Measurements from ENCODE around the gene NT5DC4.
"Not testable (repeated sequence)": the region's sequence is repeated elsewhere in the genome, so short reads cannot be mapped to it uniquely, and the experiment has no call there.

NT5DC4 gene

DNA sequence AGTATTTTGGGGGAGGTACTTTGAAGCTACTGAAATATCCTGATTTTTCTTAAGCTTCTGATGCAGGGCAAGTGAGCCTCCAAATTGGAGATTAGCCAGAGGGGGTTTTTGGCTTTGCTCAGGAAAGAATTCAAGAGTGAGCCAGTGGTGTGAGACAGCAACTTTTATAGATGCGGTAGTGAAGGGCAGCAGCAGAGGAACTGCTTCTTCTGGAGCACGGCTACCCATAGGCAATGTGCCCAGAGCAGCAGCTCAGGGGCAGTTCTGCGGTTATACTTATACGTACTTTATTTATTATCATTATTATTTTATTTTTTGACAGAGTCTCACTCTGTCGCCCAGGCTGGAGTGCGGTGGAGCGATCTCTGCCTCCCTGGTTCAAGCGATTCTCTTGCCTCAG is 19.8 kb upstream of the NT5DC4 start:
- no peak for DNase-seq

DNA sequence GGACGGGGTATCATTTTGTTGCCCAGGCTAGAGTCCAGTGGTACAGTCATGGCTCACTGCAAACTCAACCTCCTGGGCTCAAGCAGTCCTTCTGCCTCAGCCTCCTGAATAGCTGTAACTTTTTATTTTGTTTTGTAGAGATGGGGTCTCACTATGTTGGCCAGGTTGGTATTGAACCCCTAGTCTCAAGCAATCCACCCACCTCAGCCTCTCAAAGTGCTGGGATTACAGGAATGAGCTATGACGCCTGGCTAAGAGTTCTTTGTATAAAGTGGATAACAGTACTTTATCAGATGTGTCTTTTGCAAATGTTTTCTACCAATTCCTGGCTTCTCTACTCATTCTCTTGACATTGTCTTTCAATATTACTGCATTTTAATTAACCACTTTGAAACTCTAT is 17.1 kb upstream of the NT5DC4 start:
- no peak for DNase-seq

DNA sequence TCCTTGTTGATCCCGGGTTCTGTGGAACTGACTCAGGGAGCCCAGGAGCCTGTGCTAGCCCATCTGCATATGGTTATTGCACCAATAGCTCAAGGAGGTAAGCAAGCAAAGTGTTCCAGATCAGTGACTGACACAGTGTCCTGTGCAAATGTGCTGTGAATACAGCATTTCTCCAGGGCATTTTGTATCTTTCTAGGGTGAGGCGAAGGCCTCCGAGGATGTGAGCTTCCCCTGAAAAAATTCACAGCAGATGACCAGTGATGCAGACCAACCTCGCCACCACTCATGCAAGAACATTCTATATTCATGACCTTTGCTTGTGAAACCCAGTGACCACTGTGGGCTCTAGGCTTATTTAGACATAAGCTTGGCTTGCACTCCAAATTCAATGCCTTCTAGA is 15.2 kb upstream of the NT5DC4 start:
- no peak for DNase-seq

DNA sequence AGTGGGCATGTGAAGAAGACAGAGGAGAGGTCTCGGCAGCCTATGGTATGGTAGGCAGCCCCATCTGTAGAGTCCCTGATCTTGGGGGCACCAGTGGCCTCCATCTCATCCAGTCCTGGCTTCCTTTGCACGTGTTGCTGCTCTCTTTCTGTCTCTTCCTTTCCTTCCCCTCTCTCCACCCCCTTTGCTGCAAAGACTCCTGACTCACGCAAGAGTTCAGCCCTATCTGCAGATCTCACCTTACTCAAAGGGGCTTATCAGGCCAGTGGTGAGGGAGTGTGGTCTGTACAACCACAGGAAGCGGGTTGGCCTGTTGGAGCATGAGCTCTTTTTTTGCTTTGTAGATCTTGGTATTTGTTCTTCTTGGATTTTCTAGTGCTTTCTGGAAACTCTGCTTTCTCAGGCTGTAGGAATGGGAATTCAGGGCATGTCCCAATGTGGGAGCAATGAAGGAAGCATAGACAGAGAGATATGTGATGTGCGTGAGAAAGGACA is 14.6 kb upstream of the NT5DC4 start:
- DNase-seq, result peak; percentile 68

DNA sequence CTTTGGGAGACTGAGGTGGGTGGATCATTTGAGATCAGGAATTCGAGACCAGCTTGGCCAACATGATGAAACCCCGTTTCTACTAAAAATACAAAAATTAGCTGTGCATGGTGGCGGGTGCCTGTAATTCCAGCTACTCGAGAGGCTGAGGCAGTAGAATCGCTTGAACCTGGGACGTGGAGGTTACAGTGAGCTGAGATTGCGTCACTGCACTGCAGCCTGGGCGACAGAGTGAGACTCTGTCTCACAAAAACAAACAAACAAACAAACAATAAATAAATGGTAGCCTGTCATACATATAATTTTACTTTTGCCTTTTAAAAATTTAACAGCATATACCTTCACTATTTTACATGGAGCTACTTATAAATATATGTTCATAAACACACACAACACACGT is 13.9 kb upstream of the NT5DC4 start:
- not testable (repeated sequence) for DNase-seq

DNA sequence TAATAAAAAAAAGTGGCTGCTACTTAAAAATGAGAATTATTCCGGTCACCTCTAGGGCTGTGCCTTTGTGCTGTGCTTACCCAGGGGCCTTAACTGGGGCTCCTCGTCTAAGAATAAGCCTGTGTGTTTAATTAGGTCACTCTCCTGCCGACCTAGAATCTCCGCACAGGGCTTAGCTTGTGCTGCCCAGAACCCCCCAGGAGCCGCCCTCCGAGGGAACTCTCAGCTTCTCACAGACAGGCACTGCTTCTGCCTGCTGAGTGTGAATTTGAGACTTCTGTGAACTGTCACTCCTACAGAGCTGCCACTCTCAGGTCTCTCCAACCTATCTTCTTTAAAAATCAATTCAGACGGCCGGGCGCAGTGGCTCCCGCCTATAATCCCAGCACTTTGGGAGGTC is 11.9 kb upstream of the NT5DC4 start:
- DNase-seq, result no peak

DNA sequence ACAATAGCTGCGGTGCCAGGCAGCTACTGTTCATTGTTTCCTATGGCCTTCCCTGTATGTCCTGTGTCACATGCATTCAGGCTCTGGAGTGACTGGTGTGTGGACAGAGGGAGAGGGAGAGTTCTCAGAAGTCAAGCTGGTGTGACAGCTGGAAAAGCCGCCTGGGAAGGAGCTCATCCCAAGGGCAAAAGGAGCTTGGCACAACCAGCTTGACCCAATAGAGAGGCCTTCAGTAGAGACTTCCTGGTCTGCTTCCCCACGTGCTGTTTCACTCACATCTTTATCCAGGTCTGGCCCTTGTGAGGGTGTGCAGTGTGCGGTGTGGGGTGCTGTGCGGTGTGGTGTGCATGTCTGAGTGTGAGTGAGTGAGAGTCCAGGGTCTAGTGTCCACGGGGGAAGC is 11.1 kb upstream of the NT5DC4 start:
- no peak for DNase-seq

DNA sequence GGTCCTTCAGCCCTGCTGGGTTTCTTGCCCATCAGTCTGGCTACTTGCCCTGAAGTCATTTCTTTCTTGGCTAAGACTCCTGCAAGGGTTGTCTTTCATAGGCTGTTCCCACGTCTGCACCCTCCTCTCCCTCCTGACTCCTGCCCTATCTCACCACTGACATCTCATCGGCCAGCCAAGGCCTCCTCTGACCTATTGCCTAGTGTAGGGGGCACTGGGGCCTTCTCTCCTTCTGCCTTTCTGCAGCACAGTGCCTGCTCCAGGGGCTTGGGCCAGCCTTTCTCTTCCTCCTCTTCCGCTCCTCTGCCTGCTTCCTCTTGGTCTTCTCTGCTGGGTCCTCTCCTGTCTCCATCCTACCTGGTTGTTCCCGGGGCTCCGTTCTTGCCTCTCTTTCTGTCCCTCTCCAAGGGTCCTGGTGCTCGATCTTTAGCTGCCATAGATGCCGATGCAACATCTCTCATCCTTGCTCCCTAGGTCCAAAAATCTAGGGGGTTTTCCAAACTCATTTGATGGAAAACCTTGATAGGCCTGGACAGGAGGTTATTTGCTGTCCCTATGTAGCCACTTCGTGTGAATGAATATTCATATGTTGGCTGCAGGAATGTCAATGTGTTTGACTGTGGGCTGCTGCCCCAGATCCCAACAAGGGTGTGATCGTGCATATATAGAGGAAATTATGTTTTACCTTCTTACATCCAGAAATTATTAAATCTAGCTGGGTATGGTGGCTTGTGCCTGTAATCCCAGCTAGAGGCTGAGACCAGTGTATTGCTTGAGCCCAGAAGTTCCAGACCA is 9.7 kb upstream of the NT5DC4 start:
- no peak for DNase-seq

DNA sequence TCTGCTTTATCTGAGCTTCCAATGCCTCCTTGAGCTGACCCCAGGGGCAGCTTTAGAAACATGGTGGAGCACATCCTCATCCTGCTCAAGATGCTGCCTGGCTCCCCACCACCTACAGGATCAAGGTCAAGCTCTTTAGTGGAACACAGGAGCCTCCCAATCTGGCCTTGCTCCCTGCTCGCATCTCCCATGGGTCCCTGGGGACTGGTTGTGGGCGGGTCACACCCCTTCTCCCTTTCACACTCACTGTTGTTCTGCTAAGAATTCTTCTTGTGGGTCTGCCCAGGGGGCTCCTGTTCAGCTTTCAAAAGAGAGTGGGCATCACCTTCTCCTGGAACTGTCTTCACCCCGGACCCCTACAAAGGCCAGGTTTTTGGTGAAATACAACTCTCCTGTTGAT is 8.4 kb upstream of the NT5DC4 start:
- no peak for DNase-seq

DNA sequence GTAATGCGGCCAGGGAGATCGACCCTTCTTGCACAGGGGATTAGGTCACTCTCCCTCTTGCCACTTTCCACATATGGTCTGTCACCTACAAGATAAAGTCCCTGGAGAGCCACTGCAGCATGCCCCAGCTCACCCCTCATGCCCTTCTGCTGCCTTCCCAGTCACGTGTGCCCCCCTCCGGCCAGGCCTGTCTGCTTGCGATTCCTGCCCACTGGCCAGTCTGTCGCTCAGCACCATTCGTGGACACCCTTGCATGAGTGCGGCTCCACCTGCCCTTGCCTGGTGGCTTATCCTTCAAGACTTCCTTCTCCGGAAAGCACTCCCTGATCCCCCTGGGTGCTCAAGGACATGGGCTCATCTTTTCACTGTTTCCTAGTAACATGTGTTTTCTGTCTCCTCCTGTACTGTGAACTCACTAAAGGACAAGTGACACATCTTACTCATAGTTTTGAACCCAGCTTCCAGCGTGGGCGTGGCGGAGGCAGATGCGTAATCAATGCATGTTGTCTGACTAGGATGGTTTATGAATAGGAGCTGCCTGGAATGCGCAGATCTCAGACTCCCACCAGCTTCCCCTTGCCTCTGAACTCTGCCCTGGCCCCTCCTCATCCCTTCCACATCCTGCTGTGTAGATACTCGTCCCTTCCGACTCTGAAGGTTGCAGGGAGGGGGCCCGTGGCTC is 7.8 kb upstream of the NT5DC4 start:
- peak; percentile 73 for DNase-seq

DNA sequence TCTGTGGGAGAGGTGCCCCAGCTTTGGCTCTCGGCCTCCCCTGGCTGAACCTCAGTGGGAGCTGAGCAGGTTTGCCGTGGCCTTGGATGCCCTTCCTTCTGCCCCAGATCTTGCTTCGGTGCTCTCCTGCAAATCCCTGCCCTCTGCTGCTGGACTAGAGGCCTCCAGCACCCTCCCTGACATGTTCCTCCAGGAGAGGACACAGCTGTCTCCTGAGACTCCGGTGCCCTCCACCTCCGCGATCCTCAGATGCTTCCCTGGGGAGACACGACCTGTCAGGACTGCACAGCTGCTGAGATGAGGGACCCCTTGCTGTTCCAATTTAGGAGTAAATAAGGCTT is 7.3 kb upstream of the NT5DC4 start:
- DNase-seq, result no peak

DNA sequence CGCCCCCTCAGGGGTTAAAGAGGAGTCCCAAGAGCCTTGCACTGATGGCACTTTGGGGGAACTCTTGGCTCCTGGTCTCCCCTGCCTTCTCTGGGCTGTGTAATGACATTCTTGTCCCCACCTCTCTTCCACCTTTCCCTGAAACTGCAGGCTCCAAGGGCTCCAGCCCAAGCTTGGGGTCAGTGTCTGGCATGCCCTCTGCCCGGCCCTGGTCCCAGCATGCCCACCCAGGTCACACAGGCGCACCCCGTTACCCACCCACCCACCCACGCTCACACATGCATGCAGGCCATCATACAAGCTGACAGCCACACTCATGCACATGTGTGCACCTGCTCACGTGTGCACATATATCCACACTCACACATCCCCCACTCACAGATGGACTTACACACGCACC is 6.9 kb upstream of the NT5DC4 start:
- no peak for DNase-seq

DNA sequence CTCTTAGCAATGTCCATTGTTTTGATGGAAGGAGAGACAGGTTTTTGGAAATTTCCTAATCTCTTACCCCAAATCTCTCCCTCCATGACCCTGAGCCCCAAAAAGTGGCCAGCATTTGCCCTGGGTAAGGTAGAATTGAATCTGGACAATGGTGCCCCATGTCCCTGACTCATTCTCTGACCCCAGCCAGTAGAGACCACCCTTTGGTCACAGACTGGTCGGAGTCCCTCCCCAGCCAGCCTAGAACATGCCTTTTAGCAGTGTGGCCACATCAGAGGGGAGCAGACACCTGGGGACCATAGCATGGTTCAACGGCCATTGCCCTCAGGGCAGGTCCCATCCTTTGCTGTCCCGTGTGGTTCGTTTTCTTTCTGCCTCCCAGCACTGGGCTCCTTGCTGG is 6.5 kb upstream of the NT5DC4 start:
- no peak for DNase-seq

DNA sequence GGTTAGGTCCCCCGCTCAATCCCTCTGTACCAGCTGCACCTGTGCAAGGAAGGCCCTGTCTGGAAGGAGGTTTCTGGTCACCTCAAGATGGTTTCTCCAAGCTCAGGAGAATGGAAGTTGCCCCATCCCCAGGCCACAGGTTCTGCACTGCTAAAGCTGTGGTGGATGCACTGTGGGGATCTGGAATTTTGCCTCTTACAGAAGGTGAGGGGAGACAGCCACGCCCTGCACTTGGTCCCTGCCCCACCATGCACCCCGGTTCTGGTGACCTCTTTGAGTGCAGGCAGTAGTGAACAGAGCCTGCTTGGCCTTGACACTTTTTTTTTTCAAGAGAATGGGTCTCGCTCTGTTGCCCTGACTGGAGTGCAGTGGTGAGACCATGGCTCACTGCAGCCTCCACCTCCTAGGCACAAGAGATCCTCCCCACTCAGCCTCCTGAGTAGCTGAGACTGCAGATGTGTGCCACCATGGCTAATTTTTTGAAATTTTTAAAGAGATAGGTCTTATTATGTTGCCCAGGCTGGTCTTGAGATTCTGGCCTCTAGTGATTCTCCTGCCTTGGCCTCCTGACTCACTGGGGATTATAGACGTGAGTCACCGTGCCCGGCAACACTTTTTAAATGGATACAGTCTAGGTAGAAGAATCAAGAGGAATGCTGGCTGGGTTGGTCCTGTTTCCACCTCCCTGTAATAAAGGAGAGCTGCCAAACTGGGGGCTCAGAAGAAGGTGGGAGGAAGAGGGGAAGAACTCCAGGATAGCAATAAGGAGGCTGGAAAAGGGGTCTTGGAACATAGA is 5.8 kb upstream of the NT5DC4 start:
- no peak for DNase-seq

DNA sequence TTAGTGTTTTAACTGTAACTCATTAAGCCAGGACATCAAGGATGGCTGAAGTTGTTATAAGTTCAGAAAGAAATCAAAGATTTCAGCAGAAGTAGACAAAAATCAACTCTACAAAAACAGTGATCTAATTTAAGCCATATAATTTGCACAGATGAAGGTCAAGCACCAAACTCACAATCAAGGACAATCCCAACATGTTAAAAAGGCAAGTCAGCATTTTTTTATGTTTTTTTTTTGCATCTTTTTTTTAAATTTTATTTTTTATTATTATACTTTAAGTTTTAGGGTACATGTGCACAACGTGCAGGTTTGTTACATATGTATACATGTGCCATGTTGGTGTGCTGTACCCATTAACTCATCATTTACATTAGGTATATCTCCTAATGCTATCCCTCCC is 4.7 kb upstream of the NT5DC4 start:
- DNase-seq, result not testable (repeated sequence)

DNA sequence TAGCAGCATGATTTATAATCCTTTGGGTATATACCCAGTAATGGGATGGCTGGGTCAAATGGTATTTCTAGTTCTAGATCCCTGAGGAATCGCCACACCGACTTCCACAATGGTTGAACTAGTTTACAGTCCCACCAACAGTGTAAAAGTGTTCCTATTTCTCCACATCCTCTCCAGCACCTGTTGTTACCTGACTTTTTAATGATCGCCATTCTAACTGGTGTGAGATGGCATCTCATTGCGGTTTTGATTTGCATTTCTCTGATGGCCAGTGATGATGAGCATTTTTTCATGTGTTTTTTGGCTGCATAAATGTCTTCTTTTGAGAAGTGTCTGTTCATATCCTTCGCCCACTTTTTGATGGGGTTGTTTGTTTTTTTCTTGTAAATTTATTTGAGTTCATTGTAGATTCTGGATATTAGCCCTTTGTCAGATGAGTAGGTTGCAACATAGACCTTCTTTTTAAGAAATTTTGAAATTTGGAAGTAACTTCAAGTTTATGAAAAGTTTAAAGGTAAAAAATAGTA is 3.9 kb upstream of the NT5DC4 start:
- DNase-seq, result not testable (repeated sequence)

DNA sequence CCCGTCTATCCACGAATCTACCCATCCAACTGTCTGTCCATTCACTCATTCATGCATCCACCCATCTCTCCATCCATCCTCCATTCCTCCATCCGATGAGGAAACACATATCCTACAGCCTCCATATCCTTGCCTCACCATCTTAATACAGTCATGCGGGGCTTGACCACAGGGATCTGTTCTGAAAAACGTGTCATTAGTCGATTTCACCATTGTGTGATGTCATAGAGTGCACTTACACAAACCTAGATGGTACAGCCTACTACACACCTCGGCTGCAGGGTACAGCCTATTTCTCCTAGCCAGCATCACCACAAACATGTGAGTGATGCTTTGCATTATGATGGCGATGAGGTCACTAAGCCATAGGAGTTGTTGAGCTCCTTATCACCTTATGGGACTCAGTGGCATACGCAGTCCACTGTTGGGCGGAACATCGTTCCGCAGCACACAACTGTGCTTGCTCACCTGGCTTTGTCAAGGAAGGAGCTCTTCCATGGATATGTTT is 1.9 kb upstream of the NT5DC4 start:
- DNase-seq, result no peak

DNA sequence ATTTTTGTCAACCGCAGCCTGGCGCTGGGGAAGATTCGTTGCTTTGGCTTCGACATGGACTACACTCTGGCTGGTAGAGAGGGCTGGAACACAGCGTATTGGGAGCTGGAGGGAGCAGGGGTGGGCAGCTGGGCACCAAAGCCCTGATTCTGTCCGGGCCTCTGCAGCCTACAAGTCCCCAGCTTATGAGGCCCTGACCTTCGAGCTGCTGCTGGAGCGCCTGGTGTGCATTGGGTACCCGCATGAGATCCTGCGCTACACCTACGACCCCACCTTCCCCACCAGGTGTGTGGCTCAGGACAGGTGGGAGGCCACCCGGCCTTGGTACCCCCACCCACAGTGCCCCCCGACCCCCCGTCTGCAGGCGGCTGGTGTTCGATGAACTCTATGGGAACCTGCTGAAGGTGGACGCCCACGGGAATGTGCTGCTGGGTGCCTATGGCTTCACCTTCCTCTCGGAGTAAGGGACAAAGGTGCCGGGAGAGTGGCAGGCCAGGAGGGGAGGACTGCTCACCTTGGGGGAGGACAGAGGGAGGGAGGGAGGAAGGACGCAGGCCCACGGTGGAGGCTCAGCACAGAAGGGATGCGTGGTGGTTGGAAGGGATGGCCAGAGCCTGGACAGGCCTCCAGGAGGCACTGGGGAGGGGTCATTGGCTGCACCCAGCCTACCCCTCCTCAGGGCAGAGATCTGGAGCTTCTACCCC is 1.2 kb downstream of the NT5DC4 start:
- no peak for DNase-seq

DNA sequence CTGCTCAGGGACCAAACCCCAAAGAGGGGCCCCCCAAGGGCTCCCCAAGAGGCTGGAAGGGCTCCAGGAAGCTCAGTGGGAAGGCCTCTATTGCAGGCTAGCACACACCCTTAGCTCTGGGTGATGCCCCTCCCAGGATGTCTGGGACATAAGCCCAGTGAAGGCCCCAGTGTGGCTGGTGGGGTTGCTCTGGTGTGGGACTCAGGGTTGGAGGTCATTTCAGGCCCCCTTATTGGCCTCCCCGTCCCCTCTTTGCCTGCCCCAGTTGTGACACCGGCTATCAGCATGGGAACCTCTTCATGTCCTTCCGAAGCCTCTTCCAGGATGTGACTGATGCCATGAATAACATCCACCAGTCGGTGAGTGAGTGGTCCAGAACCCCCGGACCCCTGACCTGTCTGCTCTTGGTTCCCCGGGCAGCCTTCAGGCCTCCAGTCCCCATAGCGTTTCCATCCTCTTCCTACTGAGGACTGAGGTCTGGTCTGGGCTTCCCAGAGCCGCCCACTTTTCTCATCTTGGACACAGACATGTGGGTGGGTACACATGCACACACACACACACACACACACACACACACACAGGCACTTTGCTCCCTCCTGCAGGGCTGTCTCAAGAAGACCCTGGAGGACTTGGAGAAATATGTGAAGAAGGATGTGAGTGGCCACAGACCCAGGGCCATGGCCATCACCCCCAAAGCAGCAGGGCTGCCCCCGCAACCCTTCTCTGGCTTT is 2.2 kb downstream of the NT5DC4 start:
- DNase-seq, result no peak

DNA sequence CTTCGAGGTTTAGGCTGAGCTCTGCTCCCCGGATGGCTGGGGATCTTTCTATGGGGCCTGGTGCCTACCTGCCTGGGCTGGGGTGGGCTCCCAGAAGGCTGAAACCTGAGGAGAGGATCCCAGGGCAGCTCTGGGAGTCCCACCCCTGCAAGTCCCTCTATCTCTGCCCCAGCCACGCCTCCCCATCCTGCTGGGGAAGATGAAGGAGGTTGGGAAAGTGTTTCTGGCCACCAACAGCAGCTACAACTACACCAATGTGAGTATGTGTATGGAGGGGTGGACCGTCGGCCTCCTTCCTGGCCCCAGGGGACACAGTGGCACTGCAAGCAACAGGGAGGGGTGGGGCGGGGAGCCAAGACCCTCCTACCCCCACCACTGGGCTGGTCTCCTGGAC is 2.7 kb downstream of the NT5DC4 start:
- DNase-seq, result no peak

DNA sequence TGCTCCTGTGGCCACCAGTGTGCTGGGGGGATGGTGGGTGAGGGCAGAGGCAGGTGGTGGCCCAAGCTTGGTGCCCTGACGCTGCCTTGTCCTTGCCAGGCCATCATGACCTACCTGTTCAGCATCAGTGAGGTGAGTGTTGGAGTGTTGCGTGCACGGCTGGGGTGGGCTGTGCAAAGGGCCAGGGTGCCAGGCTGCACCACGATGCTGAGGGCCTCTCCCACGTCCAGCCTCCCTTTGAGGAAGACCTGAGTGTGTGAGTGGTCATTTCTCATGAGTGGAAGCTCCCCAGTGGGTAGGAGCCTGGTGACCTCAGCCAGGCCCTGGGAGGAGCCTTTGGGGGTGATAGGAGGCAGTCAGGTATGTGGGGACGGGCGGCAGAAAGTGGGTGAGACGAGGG is 3.2 kb downstream of the NT5DC4 start:
- DNase-seq, result no peak
